ENCODE measurements around the gene CLRN1.

- TF ChIP-seq CTCF (IDR thresholded peaks at IDR 0.05) (no peak), POLR2AphosphoS5 (IDR thresholded peaks at IDR 0.05) (no peak), POLR2A (IDR thresholded peaks at IDR 0.05) (no peak), EP300 (IDR thresholded peaks at IDR 0.05; ENCODE audit: low read depth) (no peak)
Measured at GRCh38 chr3:150961949-150962348, 10.6 kb downstream of the CLRN1 start.

All from transverse colon (tissue), 4 donors.